OCI-LY7 (cell line): ENCODE results near the gene TRIB2. TPM values are rescaled to one million over a fixed set of nuclear protein-coding genes. Genes with fewer than 3 reads are reported as not detected.

Source experiments
- BruUV-seq: library from RNA; stranded (reverse); fragments of 400-500 nt; replicated peaks from 2 replicates; lab custom pipeline; 2021; lab: Mats Ljungman, UMichigan
- CTCF ChIA-PET: fragments of 300-600 bp; sonication (Branson Sonifier 250); formaldehyde crosslinking; loops from one replicate; lab custom pipeline; 2022; ENCODE audit warnings: antibody characterized with exemption; ENCODE audit not compliant: unreplicated experiment; lab: Charles Lee
- POLR2A ChIA-PET: fragments of 300-600 bp; sonication (Branson Sonifier 250); formaldehyde crosslinking; loops from one replicate; lab custom pipeline; 2022; ENCODE audit warnings: antibody characterized with exemption; lab: Charles Lee
- DNase-seq: peaks from one replicate; pipeline ENCODE4 v3.0.0-alpha.2; 2015; ENCODE audit warnings: low spot score
- H2AFZ ChIP-seq: fragments of 200-600 bp; sonication (generic), shearing (Covaris generic); 2 replicates; pipeline ENCODE4 v1.6.1; 2014; ENCODE audit warnings: mild to moderate bottlenecking, antibody characterized with exemption, low read length, moderate library complexity
- H3K27ac ChIP-seq: fragments of 200-600 bp; sonication (generic); 2 replicates; pipeline ENCODE4 v1.5.1; 2014; ENCODE audit warnings: mixed run types, low read depth, mild to moderate bottlenecking, moderate library complexity, low read length, inconsistent platforms; ENCODE audit not compliant: poor library complexity, severe bottlenecking
- H3K36me3 ChIP-seq: fragments of 200-600 bp; sonication (generic); 2 replicates; pipeline ENCODE4 v1.6.1; 2014; ENCODE audit warnings: mild to moderate bottlenecking, antibody characterized with exemption, low read length, moderate library complexity, mixed read lengths; ENCODE audit not compliant: insufficient read depth
- H3K4me1 ChIP-seq: fragments of 200-600 bp; sonication (generic); 2 replicates; pipeline ENCODE4 v1.5.1; 2014; ENCODE audit warnings: mild to moderate bottlenecking, low read length; ENCODE audit not compliant: insufficient read depth, poor library complexity, severe bottlenecking
- H3K4me2 ChIP-seq: fragments of 200-600 bp; sonication (generic); 2 replicates; pipeline ENCODE4 v1.6.1; 2014; ENCODE audit warnings: mild to moderate bottlenecking, low read length
- H3K4me3 ChIP-seq: fragments of 200-600 bp; sonication (generic); 2 replicates; pipeline ENCODE4 v1.5.1; 2014; ENCODE audit warnings: mild to moderate bottlenecking, low read depth, low read length; ENCODE audit not compliant: poor library complexity, severe bottlenecking
- H3K79me2 ChIP-seq: fragments of 200-600 bp; sonication (generic); 2 replicates; pipeline ENCODE4 v1.6.1; 2016; ENCODE audit warnings: low read depth, mild to moderate bottlenecking, low read length, moderate library complexity, mixed read lengths; ENCODE audit not compliant: insufficient read depth
- H3K9me2 ChIP-seq: fragments of 200-600 bp; sonication (generic); 2 replicates; pipeline ENCODE4 v1.6.1; 2016; ENCODE audit warnings: mild to moderate bottlenecking, low read length, mixed read lengths; ENCODE audit not compliant: insufficient read depth
- H3K9me3 ChIP-seq: fragments of 200-600 bp; sonication (generic); 2 replicates; pipeline ENCODE4 v1.6.1; 2014; ENCODE audit warnings: mild to moderate bottlenecking, mixed run types, low read length, mixed read lengths
- H4K20me1 ChIP-seq: fragments of 200-600 bp; sonication (generic); 2 replicates; pipeline ENCODE4 v1.6.1; 2014; ENCODE audit warnings: mild to moderate bottlenecking, antibody characterized with exemption, low read length, moderate library complexity, mixed read lengths; ENCODE audit not compliant: insufficient read depth
- EZH2phosphoT487 ChIP-seq: fragments of 200-600 bp; sonication (generic); IDR thresholded peaks from 2 replicates; pipeline ENCODE4 v1.6.1; 2018; ENCODE audit warnings: low read depth, borderline replicate concordance, mild to moderate bottlenecking, mixed run types, antibody characterized with exemption, low read length, moderate library complexity, mixed read lengths
- intact Hi-C: fragments of 100-400 bp; cut with micrococcal nuclease; formaldehyde crosslinking; loops from one replicate; pipeline ENCODE4 v1.10.0; 2022; ENCODE audit not compliant: unreplicated experiment
- total RNA-seq, 2 experiments: library from RNA; depleted of rRNA in 1 of 2; stranded (reverse); fragments of >200 nt in 1 of 2; shearing (Covaris generic) in 1 of 2; gene quantifications; 2 replicates each; pipeline ENCODE4 v1.2.3, GENCODE V29; 2014 to 2022
- TF ChIP-seq, protein P1 (sequence below): fragments of 200-600 bp; sonication (generic); conservative IDR thresholded peaks from 2 replicates; pipeline ENCODE4 v1.5.1; 2014; ENCODE audit warnings: mild to moderate bottlenecking, antibody characterized with exemption, low read length, moderate library complexity, mixed read lengths

TRIB2 gene
- total RNA-seq, 2 experiments from 2014 or later = 18.8 to 26.0 TPM

DNA sequence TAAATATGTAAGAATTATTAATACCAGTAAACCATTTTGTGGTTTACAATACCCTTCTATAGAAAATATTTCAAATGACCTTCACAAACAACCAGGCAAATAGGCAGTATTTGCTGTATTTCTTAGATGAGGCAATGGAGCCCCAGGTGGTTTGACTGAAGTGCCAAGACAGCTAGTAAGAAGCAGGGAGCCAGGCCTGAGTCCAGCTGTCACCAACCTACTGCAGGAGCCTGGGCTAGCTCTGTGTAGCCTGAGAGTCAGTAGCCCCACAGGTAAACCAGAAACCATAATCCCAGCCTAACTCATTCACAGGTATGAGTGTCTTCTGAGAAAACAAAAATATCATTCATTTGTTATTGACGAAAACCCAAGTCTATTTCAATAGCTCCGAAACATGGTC lies 45.6 kb downstream of the TRIB2 start:
- Histone ChIP-seq H3K9me2 (no peaks in the 10 kb centered on the region), H3K79me2 (no peaks in the 10 kb centered on the region), H3K4me3 (no peak overlapping the region), H3K27ac (no peak overlapping the region), H2AFZ (no peak overlapping the region), H3K9me3 (no peaks in the 10 kb centered on the region), H3K36me3 (no peaks in the 10 kb centered on the region), H3K4me1 (no peaks in the 10 kb centered on the region), H3K4me2 (no peak overlapping the region), H4K20me1 (no peaks in the 10 kb centered on the region)
- TF ChIP-seq, protein P1, sequence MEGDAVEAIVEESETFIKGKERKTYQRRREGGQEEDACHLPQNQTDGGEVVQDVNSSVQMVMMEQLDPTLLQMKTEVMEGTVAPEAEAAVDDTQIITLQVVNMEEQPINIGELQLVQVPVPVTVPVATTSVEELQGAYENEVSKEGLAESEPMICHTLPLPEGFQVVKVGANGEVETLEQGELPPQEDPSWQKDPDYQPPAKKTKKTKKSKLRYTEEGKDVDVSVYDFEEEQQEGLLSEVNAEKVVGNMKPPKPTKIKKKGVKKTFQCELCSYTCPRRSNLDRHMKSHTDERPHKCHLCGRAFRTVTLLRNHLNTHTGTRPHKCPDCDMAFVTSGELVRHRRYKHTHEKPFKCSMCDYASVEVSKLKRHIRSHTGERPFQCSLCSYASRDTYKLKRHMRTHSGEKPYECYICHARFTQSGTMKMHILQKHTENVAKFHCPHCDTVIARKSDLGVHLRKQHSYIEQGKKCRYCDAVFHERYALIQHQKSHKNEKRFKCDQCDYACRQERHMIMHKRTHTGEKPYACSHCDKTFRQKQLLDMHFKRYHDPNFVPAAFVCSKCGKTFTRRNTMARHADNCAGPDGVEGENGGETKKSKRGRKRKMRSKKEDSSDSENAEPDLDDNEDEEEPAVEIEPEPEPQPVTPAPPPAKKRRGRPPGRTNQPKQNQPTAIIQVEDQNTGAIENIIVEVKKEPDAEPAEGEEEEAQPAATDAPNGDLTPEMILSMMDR = no peak
- no peak for TF ChIP-seq EZH2phosphoT487
- intact Hi-C loops = no loop called here
- CTCF ChIA-PET = no interaction called here
- BruUV-seq = no TSS peak
- DNase-seq = no peak
- POLR2A ChIA-PET = interaction anchor here (0.6 kb wide), 1 partner anchor 310 kb away, joined by 3 read pairs; no protein-coding TSS in a partner anchor

DNA sequence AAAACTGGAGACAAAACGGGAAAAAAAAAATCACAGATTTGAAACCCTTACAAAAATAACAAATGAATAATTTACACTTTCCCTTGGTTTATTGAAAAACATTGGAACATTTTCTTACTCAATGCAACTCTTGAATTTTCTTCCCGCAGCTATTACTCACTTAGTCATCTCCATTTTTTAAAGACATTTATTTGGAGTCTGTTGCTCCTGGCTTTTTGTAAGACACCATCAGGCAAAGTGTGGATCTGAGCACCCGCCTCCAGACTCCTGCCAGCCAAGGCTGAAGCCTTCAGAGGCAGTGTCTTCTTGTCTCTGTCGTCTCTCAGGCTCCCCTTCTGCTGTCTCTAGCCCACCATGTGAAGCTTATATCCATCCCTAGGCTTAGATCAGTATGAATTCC lies 46.2 kb downstream of the TRIB2 start:
- no peak for DNase-seq
- Histone ChIP-seq H3K79me2 (no peaks in the 10 kb centered on the region), H2AFZ (no peak overlapping the region), H3K36me3 (no peaks in the 10 kb centered on the region), H3K27ac (no peak overlapping the region), H3K9me2 (no peaks in the 10 kb centered on the region), H4K20me1 (no peaks in the 10 kb centered on the region), H3K9me3 (no peaks in the 10 kb centered on the region), H3K4me2 (no peak overlapping the region), H3K4me3 (no peak overlapping the region), H3K4me1 (no peaks in the 10 kb centered on the region)
- no TSS peak for BruUV-seq
- ChIA-PET POLR2A (interaction anchor here (0.6 kb wide), 1 partner anchor 310 kb away, joined by 3 read pairs; no protein-coding TSS in a partner anchor), CTCF (no interaction called here)
- no peak for TF ChIP-seq EZH2phosphoT487
- TF ChIP-seq, protein P1 = no peak
- intact Hi-C loops = no loop called here

DNA sequence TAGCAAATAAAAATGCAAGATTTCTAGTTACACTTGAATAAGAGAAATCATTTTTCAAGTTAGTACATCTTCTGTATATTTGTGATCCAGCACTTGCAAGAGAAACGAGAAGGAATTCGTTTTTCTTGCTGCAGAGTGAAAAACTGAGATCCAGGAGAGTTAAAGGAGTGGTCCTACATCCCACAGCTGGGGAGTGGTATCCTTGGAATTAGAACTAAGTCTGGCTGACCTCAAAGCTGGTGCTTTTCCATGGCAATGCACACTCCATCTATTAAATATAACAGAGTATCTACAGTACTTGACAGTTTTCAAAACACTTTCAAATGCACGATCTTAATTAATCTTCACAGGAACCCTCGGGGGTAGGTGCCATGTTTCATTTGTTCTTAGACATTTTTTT lies 46.8 kb downstream of the TRIB2 start:
- no peak overlapping the region for H2AFZ ChIP-seq
- intact Hi-C loops = no loop called here
- H3K9me2 ChIP-seq = no peaks in the 10 kb centered on the region
- no peaks in the 10 kb centered on the region for H3K36me3 ChIP-seq
- no peak overlapping the region for H3K4me2 ChIP-seq
- H3K27ac ChIP-seq = no peak overlapping the region
- no peaks in the 10 kb centered on the region for H4K20me1 ChIP-seq
- no peak overlapping the region for H3K4me3 ChIP-seq
- BruUV-seq = no TSS peak
- ChIA-PET POLR2A (no interaction called here), CTCF (no interaction called here)
- no peaks in the 10 kb centered on the region for H3K4me1 ChIP-seq
- H3K79me2 ChIP-seq = no peaks in the 10 kb centered on the region
- no peaks in the 10 kb centered on the region for H3K9me3 ChIP-seq
- TF ChIP-seq EZH2phosphoT487 = no peak
- TF ChIP-seq, protein P1 = no peak
- DNase-seq = no peak
